HG03175 (cell line): Measurements from ENCODE around the gene UST.
"Not testable (repeated sequence)": the region's sequence is repeated elsewhere in the genome, so short reads cannot be mapped to it uniquely, and the experiment has no call there.

Experiments
- ATAC-seq: cut with Tn5 transposase; IDR thresholded peaks from one replicate; pipeline ENCODE4 v1.9.1; 2021; ENCODE audit warnings: mild to moderate bottlenecking, moderate library complexity; ENCODE audit not compliant: unreplicated experiment

Gene UST

GRCh38 chr6:149026530-149026942 is 279.7 kb downstream of the UST start:
- ATAC-seq, result no peak

GRCh38 chr6:149027484-149027883 is 280.7 kb downstream of the UST start:
- ATAC-seq, result no peak

DNA sequence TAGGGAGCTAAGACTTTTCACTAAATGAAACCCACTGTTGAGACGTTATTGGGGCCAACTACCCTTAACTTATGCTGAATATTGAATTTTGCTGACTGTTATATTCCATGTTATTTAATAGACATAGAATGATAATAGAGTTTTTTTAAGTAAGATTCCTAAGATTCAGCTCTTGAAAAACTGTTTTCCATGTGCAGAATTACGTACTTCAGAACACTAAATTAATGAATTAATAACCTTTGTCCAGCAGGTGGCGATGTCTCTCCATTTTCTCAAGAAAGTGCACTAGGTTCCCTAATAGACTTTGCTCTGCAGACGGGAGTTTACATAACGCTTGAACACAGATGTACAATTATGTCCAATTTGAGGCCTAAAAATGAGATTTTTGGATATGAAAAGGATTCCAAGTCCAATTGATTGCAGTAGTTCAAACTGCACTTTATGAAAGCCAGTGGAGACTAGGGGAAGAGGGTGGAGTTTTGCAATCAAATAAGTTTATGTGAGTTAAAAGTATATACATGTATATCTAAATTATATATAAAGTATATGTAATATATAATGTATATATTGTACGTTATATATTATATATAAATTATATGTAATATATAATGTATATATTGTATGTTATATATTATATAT is 282.1 kb downstream of the UST start:
- ATAC-seq, result no peak

DNA sequence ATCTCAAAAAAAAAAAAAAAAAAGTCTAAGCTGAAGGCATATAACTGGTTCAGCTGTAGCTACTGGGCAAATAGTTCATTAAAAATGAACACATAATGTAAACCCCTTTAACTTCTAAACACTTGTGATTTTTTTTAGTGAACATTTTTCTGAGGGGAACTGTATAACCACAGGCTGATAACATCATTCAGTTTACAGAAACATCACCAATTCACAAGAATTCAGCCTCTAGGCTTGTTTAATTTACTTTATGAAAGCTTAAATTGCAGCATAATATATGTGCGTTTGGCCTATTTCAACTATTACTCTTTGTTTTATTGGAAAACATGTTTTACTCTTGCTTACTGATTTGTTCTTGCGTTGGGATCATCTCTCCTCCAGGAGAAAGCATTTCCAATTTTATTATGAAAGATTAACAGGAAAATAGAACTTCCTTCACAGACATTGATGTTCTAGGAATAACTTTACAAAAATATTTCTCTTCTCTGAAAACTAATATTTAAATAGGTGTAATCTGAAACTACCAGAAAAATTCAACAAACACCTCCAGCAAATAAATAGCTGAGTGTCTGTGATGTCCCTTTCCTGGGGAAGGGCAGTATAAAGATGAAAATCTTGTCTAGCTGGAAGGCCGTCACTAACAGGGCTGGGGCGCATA is 284.5 kb downstream of the UST start:
- no peak for ATAC-seq

DNA sequence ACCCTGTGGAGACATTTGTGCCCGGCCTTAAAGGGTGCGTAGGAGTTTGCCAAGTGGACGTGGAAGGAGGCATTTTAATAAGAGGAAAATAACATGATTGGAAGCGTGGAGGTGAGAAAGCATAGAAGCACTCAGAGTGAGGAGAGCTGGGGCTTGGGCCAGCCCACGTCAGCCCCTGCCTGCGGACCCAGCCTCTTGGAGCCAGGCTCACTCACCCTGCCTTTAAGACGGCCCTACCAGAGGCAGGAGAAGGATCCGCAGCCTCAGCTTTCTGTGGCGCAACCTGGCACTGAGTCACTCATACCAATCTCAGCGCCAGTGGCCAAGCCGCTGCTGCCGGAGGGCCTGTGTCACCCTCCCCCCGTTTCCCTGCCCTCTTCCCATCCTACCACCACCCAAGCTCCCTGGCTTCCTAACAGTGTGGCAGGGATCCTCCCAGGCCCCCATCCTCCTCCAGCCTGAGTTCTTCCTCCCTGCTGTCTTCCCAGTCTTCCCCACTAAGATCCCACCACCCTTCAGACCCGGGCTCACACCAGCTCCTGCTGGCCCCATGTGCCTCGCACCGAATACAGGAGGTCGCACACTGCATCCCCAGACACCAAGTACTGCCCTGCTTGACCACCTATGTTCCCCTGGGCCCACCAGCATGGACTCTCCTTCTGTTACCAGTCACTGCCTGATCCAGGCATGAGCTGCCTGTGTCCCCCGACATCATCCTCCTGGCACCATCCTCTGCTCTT is 285.2 kb downstream of the UST start:
- peak; percentile 22 for ATAC-seq

GRCh38 chr6:149032599-149033405 is 286.0 kb downstream of the UST start:
- peak; percentile 72 for ATAC-seq

DNA sequence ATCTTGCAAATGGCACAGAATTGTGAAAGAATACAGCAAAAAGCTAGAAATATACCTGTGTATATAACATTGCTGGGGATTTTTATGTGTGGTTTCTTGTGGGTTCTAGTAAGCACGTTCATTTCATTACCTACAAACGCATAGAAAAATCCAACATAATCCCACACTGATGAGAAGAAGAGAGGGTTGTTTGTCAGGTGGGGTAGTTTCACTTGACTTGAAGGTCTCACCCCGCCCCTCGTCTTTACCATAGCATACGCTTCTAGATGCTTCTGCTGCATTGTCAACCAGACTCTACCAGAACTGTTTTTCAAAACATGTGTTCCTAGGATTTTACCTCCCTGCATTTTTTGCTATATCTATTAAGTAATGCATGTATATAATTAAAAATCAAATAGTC is 286.6 kb downstream of the UST start:
- no peak for ATAC-seq

- no peak for ATAC-seq
These were observed 288.9 kb downstream of the UST start for GRCh38 chr6:149035766-149036165.

DNA sequence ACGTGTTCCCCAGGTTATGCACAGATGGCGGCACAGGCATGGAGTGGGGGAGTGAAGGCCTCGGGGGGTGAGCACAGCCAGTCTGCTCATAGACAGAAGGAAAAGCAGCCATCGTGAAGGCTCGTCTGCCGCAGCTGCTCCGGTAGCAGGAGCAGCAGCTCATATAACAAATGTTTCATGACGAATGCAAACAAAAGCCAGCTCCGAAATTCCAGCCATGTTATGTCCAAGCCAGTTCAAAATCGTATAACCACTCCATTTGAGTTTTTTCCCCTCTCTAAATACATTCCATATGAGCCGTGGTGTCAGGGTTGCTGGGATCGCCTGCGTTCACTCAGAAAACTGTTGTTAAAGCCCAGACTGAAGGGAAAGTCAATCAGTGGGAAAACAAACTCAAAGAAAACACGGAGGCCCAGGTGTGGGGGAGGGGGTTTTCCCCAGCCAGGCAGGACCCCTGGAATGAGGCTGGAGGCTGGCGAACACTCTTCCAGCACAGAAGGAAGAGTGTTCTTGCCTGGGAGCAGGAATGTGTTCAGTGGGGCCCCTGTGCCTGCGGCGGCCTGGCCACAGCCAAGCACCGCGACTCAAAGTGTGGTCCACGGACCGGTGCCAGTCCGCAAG is 290.3 kb downstream of the UST start:
- ATAC-seq, result no peak

DNA sequence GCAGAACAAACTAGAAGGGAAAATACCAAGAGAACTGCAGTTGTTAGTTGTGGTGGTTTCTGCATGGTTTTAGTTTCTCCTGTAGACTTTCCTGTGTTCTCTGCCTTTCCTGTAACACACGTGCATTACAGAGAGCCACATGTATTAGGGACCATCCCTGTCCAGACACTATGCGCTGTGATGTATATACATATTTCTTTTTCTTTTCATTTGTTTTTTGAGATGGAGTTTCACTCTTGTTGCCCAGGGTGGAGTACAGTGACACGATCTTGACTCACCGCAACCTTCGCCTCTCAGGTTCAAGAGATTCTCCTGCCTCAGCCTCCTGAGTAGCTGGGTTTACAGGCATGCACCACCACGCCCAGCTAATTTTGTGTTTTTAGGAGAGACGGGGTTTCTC is 292.2 kb downstream of the UST start:
- not testable (repeated sequence) for ATAC-seq

- no peak for ATAC-seq
These were observed 295.1 kb downstream of the UST start for GRCh38 chr6:149041953-149042352.

DNA sequence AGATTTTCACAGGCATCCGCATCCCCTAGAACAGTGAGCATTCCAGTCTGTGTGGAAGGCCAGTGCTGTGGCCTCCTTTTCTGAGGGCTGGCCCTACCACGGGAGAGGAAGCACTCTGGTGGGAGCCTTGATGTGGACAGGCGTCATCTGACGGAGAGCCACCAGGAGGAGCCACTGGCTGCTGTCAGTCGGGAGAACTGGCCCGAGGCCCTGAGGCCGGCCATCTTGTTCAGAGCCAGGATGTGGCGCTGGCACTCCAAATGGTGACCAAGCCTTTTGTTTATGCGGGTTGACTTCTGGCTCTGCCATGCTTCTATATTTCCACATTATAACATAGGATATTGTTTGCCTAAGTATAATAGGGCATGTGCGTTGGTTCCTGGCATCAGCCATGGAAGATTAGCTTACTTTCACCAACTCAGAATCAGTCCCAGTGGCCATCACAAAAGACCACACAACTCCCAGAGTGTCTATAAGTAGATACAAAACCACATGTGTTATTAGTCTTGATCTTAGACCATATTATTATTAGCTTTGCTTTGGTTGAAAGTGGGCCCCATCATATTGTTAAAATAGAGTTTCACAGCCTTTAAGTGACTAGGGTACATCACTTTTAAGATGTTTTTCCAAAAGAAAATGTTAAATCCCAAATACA is 296.8 kb downstream of the UST start:
- ATAC-seq, result no peak

- no peak for ATAC-seq
These were observed 297.7 kb downstream of the UST start for GRCh38 chr6:149044528-149044927.

DNA sequence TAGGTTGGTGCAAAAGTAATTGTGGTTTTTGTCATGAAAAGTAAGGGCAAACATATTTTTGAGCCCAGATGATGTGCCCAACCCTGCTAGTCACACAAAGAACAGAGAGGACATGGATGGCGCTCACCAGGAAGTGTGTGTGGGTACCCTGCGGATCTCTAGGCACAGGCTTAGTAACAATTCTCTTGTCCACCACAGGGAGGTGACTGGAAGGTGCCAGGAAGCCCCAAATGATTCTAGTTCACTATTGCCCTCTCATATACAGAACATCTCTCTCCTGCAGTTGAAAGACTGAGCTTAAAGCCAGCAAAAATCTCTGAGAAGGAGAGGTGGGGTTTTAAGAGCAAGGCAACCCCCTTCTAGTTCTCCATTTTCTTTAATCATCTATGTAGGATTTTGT is 298.6 kb downstream of the UST start:
- ATAC-seq, result peak; percentile 69

- no peak for ATAC-seq
These were observed 299.5 kb downstream of the UST start for GRCh38 chr6:149046164-149046821.

DNA sequence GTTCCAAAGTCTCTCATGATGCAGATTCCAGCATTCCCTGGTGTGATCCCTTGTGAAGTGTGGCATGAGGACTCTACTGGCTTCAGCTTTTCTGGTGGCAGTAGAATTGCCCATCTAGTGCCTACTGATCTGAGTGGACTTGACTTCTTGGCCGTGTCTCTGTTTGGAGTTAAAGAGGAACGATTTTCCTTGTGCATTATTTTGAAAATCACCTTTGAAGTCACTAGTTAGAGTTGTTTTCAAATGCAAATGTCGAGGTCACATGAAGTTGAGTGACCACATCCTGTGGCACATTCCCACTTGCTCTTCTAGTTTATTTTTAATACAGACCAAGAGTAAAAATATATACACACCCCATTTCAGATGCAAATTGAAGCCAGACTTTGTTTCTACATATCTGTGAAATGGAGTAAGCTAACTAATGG is 300.0 kb downstream of the UST start:
- ATAC-seq, result peak; percentile 62

DNA sequence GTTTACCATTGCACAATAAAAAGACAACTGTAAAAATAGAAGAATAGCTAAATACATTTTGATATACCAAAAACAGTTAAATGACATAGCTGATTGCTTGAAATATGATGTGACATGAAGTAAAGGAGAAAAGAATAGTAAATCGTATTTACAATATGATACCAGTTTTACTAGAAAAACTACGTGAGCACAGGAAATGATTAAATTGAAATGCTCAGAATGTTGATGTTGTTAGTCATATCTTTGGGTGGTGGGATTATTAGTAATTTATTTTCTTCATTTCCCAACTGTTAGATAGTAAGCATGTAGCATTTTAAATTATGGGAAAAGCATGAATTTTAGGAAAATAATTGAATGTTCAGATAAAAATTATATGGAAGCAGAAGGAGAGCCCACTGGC is 302.4 kb downstream of the UST start:
- no peak for ATAC-seq

- ATAC-seq, result no peak
These were observed 303.3 kb downstream of the UST start for GRCh38 chr6:149050160-149050559.

- peak; percentile 42 for ATAC-seq
These were observed 305.7 kb downstream of the UST start for GRCh38 chr6:149052350-149053106.
